ENCODE data around the gene AP1B1.

AP1B1 gene

DNA sequence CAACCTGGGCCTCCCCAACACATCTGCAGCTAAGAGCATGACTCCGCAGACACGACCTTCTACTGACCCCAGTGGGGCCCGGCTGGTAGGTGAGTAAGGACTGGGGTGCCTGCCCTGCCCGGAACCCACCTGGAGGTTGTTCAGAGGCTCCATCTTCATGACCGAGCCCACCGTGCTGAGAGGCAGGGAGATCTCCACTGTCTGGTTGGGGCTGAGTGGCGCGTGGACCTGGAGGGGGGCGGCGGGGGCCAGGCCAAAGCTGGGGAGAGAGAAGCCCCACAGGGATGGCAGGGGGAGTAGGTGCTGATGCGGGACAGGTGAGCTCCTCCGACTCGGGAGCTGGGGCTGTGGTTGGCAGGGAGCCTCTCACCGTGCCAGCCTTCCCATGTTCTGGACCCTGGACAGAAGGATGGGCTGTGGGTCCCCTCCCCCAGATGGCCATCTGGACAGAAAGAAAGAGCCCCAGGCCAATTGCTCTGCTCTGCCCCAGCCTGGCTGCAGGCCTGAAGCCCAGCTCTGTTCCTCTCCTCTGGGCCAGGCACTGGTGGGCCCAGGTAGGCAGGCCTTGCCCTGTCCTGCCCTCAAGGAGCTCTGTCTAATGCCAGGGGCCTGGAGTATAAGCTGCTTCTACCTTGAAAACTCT lies 56.6 kb downstream of the AP1B1 start:
- no peak for DNase-seq (ENCODE audit: low spot score)

DNA sequence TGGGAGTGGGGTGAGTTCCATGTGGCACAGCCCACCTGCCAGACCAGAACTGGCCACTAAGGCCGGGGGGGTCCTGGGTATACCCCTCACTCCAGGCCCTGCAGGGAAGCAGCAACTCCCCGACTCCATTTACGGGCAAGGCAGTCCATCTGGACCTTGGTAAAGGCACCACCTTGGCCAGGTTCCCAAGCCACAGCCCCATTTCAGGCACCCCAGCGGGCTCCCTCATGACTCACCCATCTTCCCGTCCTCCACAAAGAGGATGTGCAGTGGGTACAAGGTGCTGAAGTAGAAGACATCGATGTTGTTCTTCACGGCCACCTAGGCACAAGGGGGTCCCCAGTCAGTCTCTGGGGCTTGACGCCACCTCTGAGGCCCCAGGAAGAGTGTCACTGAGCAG lies 57.2 kb downstream of the AP1B1 start:
- DNase-seq (ENCODE audit: low spot score) = no peak

GRCh38 chr22:29330753-29331152 lies 57.6 kb downstream of the AP1B1 start:
- no peak for DNase-seq (ENCODE audit: low spot score)

- DNase-seq (ENCODE audit: low spot score) = no peak
Measured at GRCh38 chr22:29330291-29330690, 58.1 kb downstream of the AP1B1 start.

GRCh38 chr22:29329581-29329980 lies 58.8 kb downstream of the AP1B1 start:
- DNase-seq (ENCODE audit: low spot score) = no peak

DNA sequence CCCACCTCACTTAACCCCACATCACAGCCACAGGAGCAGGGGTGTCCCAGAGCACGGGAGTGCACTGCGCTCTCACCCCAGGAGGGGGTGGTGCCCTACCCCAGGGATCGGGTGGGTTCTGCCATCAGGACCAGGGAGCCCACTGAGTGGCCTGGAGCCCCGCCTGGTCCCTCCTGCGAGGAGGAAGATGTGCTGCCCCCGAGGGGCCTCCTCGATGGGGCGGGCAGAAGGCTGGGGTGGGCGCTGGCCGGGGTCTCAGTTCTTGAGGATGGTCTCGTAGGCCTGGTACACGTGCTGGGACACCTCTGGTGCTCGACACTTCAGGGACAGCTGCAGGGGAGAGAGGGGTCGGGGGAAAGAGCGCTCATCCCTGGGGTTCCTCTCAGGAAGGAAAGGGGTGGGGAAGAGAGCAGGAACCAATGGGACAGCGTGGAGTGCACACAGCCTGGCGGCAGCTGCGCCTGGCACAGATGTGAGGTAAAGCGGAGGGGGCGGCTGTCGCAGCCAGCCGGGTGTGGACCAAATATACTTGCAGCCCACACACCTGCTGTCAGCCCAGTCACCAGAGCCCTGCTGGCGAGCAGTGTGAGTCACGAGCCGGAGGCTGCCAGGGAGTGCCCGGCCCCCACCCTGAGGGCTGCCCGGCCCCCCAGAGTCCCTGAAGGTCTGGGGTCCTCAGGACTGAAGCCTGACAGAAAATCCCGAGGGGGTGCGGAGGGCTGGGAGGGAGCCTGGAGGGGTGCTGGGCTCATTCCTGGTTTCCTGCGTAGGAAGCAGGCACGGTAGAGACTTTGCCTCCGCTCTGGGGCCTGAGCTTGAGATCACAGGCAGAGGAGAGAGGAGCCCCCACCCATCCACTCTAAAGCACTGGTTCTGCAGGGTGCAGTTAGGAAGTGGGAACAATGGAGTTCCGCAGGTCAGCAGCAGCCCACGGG lies 59.5 kb downstream of the AP1B1 start:
- DNase-seq (ENCODE audit: low spot score) = no peak

GRCh38 chr22:29328055-29328454 lies 60.3 kb downstream of the AP1B1 start:
- no peak for DNase-seq (ENCODE audit: low spot score)

GRCh38 chr22:29327089-29327764 lies 61.1 kb downstream of the AP1B1 start:
- no peak for DNase-seq (ENCODE audit: low spot score)

DNA sequence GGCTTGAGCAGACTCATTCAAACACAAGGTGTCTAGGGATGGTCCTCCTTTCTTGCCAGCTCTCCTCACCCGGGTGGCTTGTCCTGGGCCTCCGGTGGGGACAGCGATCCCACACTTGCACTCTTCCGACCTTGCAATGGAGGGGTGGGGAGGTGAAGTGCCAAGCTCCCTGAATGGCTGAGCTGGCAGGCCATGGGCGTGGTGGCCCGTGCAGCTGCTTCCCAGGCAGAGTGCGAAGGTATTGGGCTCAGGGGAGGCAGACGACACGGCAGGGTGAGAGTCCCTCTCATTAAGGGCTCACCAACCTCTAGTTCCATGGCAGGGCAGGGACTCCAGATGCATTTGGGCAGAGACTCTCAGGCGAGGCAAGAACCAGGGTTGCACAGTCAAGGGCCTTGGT lies 61.9 kb downstream of the AP1B1 start:
- no peak for DNase-seq (ENCODE audit: low spot score)

- no peak for DNase-seq (ENCODE audit: low spot score)
Measured at GRCh38 chr22:29325785-29326315, 62.5 kb downstream of the AP1B1 start.

GRCh38 chr22:29325356-29325755 lies 63.0 kb downstream of the AP1B1 start:
- no peak for DNase-seq (ENCODE audit: low spot score)

DNA sequence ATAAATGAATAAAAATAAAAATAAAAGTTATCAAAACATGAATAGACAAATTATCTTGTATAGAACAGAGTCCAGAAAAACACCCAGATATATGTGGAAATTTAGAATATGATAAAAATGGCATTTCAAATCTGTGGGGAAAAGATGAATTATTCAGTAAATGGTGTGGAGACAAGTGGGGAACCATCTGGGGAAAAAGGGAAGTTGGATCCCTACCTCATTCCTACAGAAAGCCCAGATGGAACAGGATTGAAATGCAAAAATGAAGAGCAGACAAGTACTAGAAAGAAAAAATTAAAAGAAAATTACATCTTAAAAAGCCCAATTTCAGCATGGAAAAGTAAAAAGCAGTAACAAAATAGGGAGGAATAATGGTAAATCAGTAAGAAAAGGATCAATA lies 64.7 kb downstream of the AP1B1 start:
- no peak for DNase-seq (ENCODE audit: low spot score)

- DNase-seq (ENCODE audit: low spot score) = no peak
Measured at GRCh38 chr22:29320546-29320945, 67.8 kb downstream of the AP1B1 start.

GRCh38 chr22:29319072-29319471 lies 69.3 kb downstream of the AP1B1 start:
- DNase-seq (ENCODE audit: low spot score) = no peak

- DNase-seq (ENCODE audit: low spot score) = no peak
Measured at GRCh38 chr22:29317827-29318454, 70.4 kb downstream of the AP1B1 start.

DNA sequence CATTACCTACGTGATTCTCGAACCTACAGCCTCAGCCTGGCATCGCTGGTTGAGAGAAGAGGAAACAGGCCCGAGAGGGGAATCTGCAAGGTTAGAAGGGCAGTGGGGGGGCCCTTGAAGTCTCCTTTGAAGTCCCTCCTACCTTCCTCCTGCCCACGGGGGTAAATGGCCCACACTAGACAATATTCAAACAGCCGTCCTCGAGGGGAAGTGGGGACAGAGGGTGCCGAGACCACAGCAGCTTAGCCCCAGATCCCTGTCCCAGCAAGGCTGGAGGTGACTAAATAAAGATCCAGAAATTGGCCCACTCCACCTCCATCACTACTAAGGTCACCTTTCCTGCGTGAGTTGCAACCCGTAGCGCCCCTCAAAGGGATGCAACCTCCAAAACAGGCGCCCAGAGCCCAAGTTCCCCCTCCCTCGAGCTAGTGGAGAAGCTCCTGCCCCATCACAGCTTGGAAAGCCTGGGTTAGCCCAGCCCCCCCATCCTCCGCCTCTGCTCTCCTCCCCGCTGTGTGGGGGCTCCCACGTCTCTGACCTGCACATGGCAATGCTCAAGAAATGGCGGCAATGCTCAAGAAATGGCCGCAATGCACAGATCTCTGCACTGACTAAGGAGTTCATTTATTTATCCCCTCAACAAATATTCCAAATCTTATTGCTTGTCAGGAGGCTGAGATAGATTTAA lies 72.1 kb downstream of the AP1B1 start:
- DNase-seq (ENCODE audit: low spot score) = no peak

DNA sequence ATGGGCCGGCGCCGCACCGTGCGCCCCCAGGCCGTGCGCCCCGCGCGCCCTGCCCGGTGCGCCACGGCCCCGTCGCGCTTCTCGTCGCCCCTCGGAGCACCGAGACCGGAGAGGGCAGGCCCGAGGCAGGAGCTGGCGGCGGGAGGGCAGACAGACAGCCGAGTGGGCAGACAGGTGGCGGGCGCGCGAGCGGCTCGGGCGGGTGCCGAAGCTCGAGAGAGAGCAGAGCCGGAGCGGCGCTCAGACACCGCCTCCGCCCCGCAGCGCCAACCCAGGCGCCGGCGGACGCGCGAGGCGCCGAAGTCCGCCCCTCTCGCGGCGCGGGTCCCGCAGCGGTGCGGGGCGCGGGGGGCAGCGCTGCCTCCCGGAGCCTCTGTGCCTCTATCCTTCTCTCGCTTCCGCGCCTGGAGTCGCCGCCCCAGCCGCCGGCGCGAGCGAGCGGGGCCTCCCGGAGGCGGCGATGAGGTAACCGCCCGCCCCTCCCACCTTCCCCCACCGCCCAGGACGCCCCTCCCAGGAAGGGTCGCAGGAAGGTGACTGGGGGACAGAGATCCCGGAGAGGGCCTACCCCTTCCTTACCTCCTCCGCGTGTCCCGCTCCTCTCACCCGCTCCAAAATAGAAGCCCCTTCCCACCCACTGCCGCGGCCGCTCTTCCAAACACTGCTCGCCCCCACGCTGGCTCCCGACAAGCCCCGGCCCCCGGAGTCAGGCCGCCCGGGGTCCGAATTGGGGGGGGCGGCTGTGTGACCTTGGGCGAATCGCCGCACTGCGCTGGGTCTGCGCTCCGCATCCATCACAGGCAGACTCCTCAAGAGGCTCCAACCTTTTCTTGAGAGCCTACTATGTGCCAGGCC lies 72.9 kb downstream of the AP1B1 start, which contains the start of gene RASL10A:
TSS of gene RASL10A (minus strand) at position 412 of the 855 bp plus-strand sequence. CDS start 451 bp downstream, outside the sequence.
- no peak for DNase-seq (ENCODE audit: low spot score)

- no peak for DNase-seq (ENCODE audit: low spot score)
Measured at GRCh38 chr22:29314537-29315285, 73.7 kb downstream of the AP1B1 start.

GRCh38 chr22:29313576-29314466 lies 74.5 kb downstream of the AP1B1 start:
- DNase-seq (ENCODE audit: low spot score) = no peak
